ENCODE data around the gene RIMKLB.
"Not testable (repeated sequence)": the region's sequence is repeated elsewhere in the genome, so short reads cannot be mapped to it uniquely, and the experiment has no call there.

DNA sequence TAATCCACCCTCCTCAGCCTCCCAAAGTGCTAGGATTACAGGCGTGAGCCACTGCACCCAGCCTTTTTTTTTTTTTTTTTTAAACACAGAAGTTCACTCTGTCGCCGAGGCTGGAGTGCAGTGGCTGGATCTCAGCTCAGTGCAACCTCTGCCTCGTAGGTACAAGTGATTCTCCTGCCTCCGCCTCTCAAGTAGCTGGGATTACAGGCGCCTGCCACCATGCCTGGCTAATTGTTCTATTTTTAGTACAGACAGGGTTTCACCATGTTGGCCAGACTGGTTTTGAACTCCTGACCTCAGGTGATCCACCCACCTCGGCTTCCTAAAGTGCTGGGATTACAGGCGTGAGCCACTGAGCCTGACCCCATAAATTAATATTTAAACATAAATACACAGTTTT is 47.8 kb downstream of the RIMKLB start:
- TF ChIP-seq, protein P1, sequence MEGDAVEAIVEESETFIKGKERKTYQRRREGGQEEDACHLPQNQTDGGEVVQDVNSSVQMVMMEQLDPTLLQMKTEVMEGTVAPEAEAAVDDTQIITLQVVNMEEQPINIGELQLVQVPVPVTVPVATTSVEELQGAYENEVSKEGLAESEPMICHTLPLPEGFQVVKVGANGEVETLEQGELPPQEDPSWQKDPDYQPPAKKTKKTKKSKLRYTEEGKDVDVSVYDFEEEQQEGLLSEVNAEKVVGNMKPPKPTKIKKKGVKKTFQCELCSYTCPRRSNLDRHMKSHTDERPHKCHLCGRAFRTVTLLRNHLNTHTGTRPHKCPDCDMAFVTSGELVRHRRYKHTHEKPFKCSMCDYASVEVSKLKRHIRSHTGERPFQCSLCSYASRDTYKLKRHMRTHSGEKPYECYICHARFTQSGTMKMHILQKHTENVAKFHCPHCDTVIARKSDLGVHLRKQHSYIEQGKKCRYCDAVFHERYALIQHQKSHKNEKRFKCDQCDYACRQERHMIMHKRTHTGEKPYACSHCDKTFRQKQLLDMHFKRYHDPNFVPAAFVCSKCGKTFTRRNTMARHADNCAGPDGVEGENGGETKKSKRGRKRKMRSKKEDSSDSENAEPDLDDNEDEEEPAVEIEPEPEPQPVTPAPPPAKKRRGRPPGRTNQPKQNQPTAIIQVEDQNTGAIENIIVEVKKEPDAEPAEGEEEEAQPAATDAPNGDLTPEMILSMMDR (IDR thresholded peaks at IDR 0.05): not testable (repeated sequence)
- not testable (repeated sequence) for TF ChIP-seq POLR2A (IDR thresholded peaks at IDR 0.05)

All from vagina (tissue), 2 donors.